Neuron (in vitro differentiated cells): Measurements from ENCODE around the gene SLC6A19.

Experiments used
- H2AFZ ChIP-seq: one replicate; pipeline ENCODE4 v1.6.1; 2013; ENCODE audit warnings: low read depth, mild to moderate bottlenecking, inconsistent platforms, low read length, moderate library complexity
- H3K27me3 ChIP-seq: one replicate; pipeline ENCODE4 v1.6.1; 2013; ENCODE audit warnings: low read length; ENCODE audit not compliant: insufficient read depth
- H3K36me3 ChIP-seq: one replicate; pipeline ENCODE4 v1.6.1; 2013; ENCODE audit warnings: low read length; ENCODE audit not compliant: insufficient read depth
- H3K4me1 ChIP-seq: one replicate; pipeline ENCODE4 v1.6.1; 2013; ENCODE audit warnings: low read length; ENCODE audit not compliant: insufficient read depth
- H3K4me3 ChIP-seq: 2 replicates; pipeline ENCODE4 v1.5.1; 2013; ENCODE audit warnings: mild to moderate bottlenecking, low read length, moderate library complexity
- H3K9me3 ChIP-seq: one replicate; pipeline ENCODE4 v1.6.1; 2013; ENCODE audit warnings: low read length

Gene SLC6A19

GRCh38 chr5:1206521-1207412 lies 5.4 kb downstream of the SLC6A19 start:
- peaks cover 53% of the 10 kb centered on the region for H3K27me3 ChIP-seq
- H3K4me1 ChIP-seq, result no peaks in the 10 kb centered on the region
- H3K9me3 ChIP-seq, result no peaks in the 10 kb centered on the region
- H2AFZ ChIP-seq, result no peak overlapping the region
- H3K36me3 ChIP-seq, result no peaks in the 10 kb centered on the region
- no peak overlapping the region for H3K4me3 ChIP-seq

- H3K36me3 ChIP-seq, result no peaks in the 10 kb centered on the region
- no peak overlapping the region for H3K4me3 ChIP-seq
- no peaks in the 10 kb centered on the region for H3K9me3 ChIP-seq
- H3K4me1 ChIP-seq, result no peaks in the 10 kb centered on the region
- H2AFZ ChIP-seq, result no peak overlapping the region
- peaks cover 50% of the 10 kb centered on the region for H3K27me3 ChIP-seq
Measured at GRCh38 chr5:1207555-1207954, 6.2 kb downstream of the SLC6A19 start.

- no peaks in the 10 kb centered on the region for H3K4me1 ChIP-seq
- no peak overlapping the region for H3K4me3 ChIP-seq
- no peaks in the 10 kb centered on the region for H3K36me3 ChIP-seq
- H3K9me3 ChIP-seq, result no peaks in the 10 kb centered on the region
- no peak overlapping the region for H2AFZ ChIP-seq
- peaks cover 50% of the 10 kb centered on the region for H3K27me3 ChIP-seq
Measured at GRCh38 chr5:1208221-1208742, 6.9 kb downstream of the SLC6A19 start.

GRCh38 chr5:1208743-1209488 lies 7.5 kb downstream of the SLC6A19 start:
- H3K36me3 ChIP-seq, result no peaks in the 10 kb centered on the region
- H2AFZ ChIP-seq, result no peak overlapping the region
- no peaks in the 10 kb centered on the region for H3K4me1 ChIP-seq
- no peak overlapping the region for H3K4me3 ChIP-seq
- H3K27me3 ChIP-seq, result peaks cover 50% of the 10 kb centered on the region
- H3K9me3 ChIP-seq, result no peaks in the 10 kb centered on the region

GRCh38 chr5:1209489-1209852 lies 8.1 kb downstream of the SLC6A19 start:
- Histone ChIP-seq H3K9me3 (no peaks in the 10 kb centered on the region), H3K27me3 (peaks cover 46% of the 10 kb centered on the region), H3K4me1 (no peaks in the 10 kb centered on the region), H3K36me3 (no peaks in the 10 kb centered on the region), H2AFZ (no peak overlapping the region), H3K4me3 (no peak overlapping the region)

- H3K36me3 ChIP-seq, result no peaks in the 10 kb centered on the region
- H3K9me3 ChIP-seq, result no peaks in the 10 kb centered on the region
- no peak overlapping the region for H3K4me3 ChIP-seq
- H2AFZ ChIP-seq, result no peak overlapping the region
- no peaks in the 10 kb centered on the region for H3K4me1 ChIP-seq
- H3K27me3 ChIP-seq, result peaks cover 42% of the 10 kb centered on the region
Measured at GRCh38 chr5:1209896-1210776, 8.7 kb downstream of the SLC6A19 start.

GRCh38 chr5:1210832-1211251 lies 9.4 kb downstream of the SLC6A19 start:
- H2AFZ ChIP-seq, result no peak overlapping the region
- peaks cover 35% of the 10 kb centered on the region for H3K27me3 ChIP-seq
- H3K36me3 ChIP-seq, result no peaks in the 10 kb centered on the region
- no peaks in the 10 kb centered on the region for H3K4me1 ChIP-seq
- no peaks in the 10 kb centered on the region for H3K9me3 ChIP-seq
- H3K4me3 ChIP-seq, result no peak overlapping the region

- no peaks in the 10 kb centered on the region for H3K9me3 ChIP-seq
- no peaks in the 10 kb centered on the region for H3K36me3 ChIP-seq
- H2AFZ ChIP-seq, result no peak overlapping the region
- H3K4me3 ChIP-seq, result no peak overlapping the region
- H3K27me3 ChIP-seq, result peaks cover 27% of the 10 kb centered on the region
- H3K4me1 ChIP-seq, result no peaks in the 10 kb centered on the region
Measured at GRCh38 chr5:1211701-1212100, 10.3 kb downstream of the SLC6A19 start.

- Histone ChIP-seq H3K4me1 (no peaks in the 10 kb centered on the region), H3K36me3 (no peaks in the 10 kb centered on the region), H3K4me3 (no peak overlapping the region), H3K9me3 (no peaks in the 10 kb centered on the region), H3K27me3 (peaks cover 21% of the 10 kb centered on the region), H2AFZ (no peak overlapping the region)
Measured at GRCh38 chr5:1212271-1212670, 10.9 kb downstream of the SLC6A19 start.

- Histone ChIP-seq H2AFZ (no peak overlapping the region), H3K4me3 (no peak overlapping the region), H3K4me1 (no peaks in the 10 kb centered on the region), H3K36me3 (no peaks in the 10 kb centered on the region), H3K9me3 (no peaks in the 10 kb centered on the region), H3K27me3 (peaks cover 16% of the 10 kb centered on the region)
Measured at GRCh38 chr5:1212881-1213280, 11.5 kb downstream of the SLC6A19 start.

GRCh38 chr5:1213508-1214162 lies 12.2 kb downstream of the SLC6A19 start:
- H3K4me3 ChIP-seq, result no peak overlapping the region
- no peaks in the 10 kb centered on the region for H3K9me3 ChIP-seq
- no peaks in the 10 kb centered on the region for H3K36me3 ChIP-seq
- no peaks in the 10 kb centered on the region for H3K4me1 ChIP-seq
- H2AFZ ChIP-seq, result no peak overlapping the region
- H3K27me3 ChIP-seq, result peaks cover 13% of the 10 kb centered on the region

- peaks cover 9% of the 10 kb centered on the region for H3K27me3 ChIP-seq
- no peaks in the 10 kb centered on the region for H3K4me1 ChIP-seq
- H3K36me3 ChIP-seq, result no peaks in the 10 kb centered on the region
- H3K9me3 ChIP-seq, result no peaks in the 10 kb centered on the region
- no peak overlapping the region for H3K4me3 ChIP-seq
- no peak overlapping the region for H2AFZ ChIP-seq
Measured at GRCh38 chr5:1214163-1214935, 13.0 kb downstream of the SLC6A19 start.
